Peyer's patch (tissue), 4 donors: Measurements from ENCODE around the gene CCDC71L. TPM values are rescaled to one million over a fixed set of nuclear protein-coding genes. Genes with fewer than 3 reads are reported as not detected.

ENCODE experiments used
- DNase-seq, 3 donors: peaks; one replicate each; pipeline ENCODE4 v3.0.0-alpha.2; 2017 to 2019
- H3K27ac ChIP-seq, 4 donors: fragments of 200-600 bp; sonication (generic); one replicate each; pipeline ENCODE4 v1.5.1; 2016 to 2019
- H3K27me3 ChIP-seq, 2 donors: fragments of 200-600 bp; sonication (generic); one replicate each; pipeline ENCODE4 v1.5.1; 2019
- H3K36me3 ChIP-seq, 3 donors: fragments of 200-600 bp; sonication (generic); one replicate each; pipeline ENCODE4 v1.5.1; 2016 to 2019
- H3K4me1 ChIP-seq, 4 donors: fragments of 200-600 bp; sonication (generic); one replicate each; pipeline ENCODE4 v1.5.1; 2016 to 2019
- H3K4me3 ChIP-seq, 4 donors: fragments of 200-600 bp; sonication (generic); 1 replicate in 3 of 4; 2 replicates in 1 of 4; pipeline ENCODE4 v1.5.1; 2016 to 2019; ENCODE audit warnings: mild to moderate bottlenecking in 1 of 4
- H3K9me3 ChIP-seq, 4 donors: fragments of 200-600 bp; sonication (generic); one replicate each; pipeline ENCODE4 v1.5.1; 2016 to 2019; ENCODE audit warnings: mild to moderate bottlenecking in 1 of 4
- CTCF ChIP-seq, 6 experiments: fragments of 450-650 bp in 4 of 6; fragments of 200-600 bp in 2 of 6; sonication (generic) in 1 of 6; IDR thresholded peaks; one replicate each; pipeline ENCODE4 v1.5.1; 2017 to 2019; ENCODE audit warnings: antibody characterized with exemption in 6 of 6, mild to moderate bottlenecking in 3 of 6, moderate library complexity in 1 of 6
- POLR2A ChIP-seq, 2 donors: fragments of 450-650 bp; IDR thresholded peaks; one replicate each; pipeline ENCODE4 v1.5.1; 2017; ENCODE audit warnings: antibody characterized with exemption in 2 of 2, mild to moderate bottlenecking in 2 of 2, moderate library complexity in 2 of 2
- total RNA-seq, 4 donors: library from RNA; depleted of rRNA; stranded (reverse); fragments of >200 nt; gene quantifications; one replicate each; pipeline ENCODE4 v1.1.0, GENCODE V29; 2016

Gene CCDC71L
- total RNA-seq, 4 donors from 2014 or later = 20.3 to 33.8 (median 23.8) TPM

GRCh38 chr7:106643216-106644000 is 17.6 kb downstream of the CCDC71L start:
- DNase-seq = no peak
- TF ChIP-seq CTCF (IDR thresholded peaks at IDR 0.05) (no peak), POLR2A (IDR thresholded peaks at IDR 0.05) (no peak)
- no peaks in the 10 kb centered on the region for H3K27me3 ChIP-seq
- no peak overlapping the region for H3K27ac ChIP-seq
- H3K4me1 ChIP-seq = no peaks in the 10 kb centered on the region
- H3K9me3 ChIP-seq = no peaks in the 10 kb centered on the region
- H3K4me3 ChIP-seq = no peak overlapping the region
- no peaks in the 10 kb centered on the region for H3K36me3 ChIP-seq

- H3K4me1 ChIP-seq = no peaks in the 10 kb centered on the region
- no peak for DNase-seq
- no peaks in the 10 kb centered on the region for H3K9me3 ChIP-seq
- no peak overlapping the region for H3K27ac ChIP-seq
- H3K36me3 ChIP-seq = no peaks in the 10 kb centered on the region
- no peaks in the 10 kb centered on the region for H3K27me3 ChIP-seq
- H3K4me3 ChIP-seq = no peak overlapping the region
- TF ChIP-seq CTCF (IDR thresholded peaks at IDR 0.05) (no peak), POLR2A (IDR thresholded peaks at IDR 0.05) (no peak)
These were observed 19.5 kb downstream of the CCDC71L start for GRCh38 chr7:106641416-106641815.

- Histone ChIP-seq H3K4me3 (no peak overlapping the region), H3K36me3 (no peaks in the 10 kb centered on the region), H3K27me3 (no peaks in the 10 kb centered on the region), H3K4me1 (no peaks in the 10 kb centered on the region), H3K9me3 (no peaks in the 10 kb centered on the region), H3K27ac (no peak overlapping the region)
- TF ChIP-seq CTCF (IDR thresholded peaks at IDR 0.05) (no peak), POLR2A (IDR thresholded peaks at IDR 0.05) (no peak)
- no peak for DNase-seq
These were observed 20.4 kb downstream of the CCDC71L start for GRCh38 chr7:106640368-106641141.

GRCh38 chr7:106639476-106640334 is 21.3 kb downstream of the CCDC71L start:
- H3K27me3 ChIP-seq = no peaks in the 10 kb centered on the region
- H3K4me3 ChIP-seq = no peak overlapping the region
- TF ChIP-seq CTCF (IDR thresholded peaks at IDR 0.05) = no peak
- no peak for TF ChIP-seq POLR2A (IDR thresholded peaks at IDR 0.05)
- H3K4me1 ChIP-seq = no peaks in the 10 kb centered on the region
- H3K36me3 ChIP-seq = no peaks in the 10 kb centered on the region
- DNase-seq = no peak
- H3K27ac ChIP-seq = no peak overlapping the region
- no peaks in the 10 kb centered on the region for H3K9me3 ChIP-seq

GRCh38 chr7:106635411-106635810 is 25.5 kb downstream of the CCDC71L start:
- Histone ChIP-seq H3K36me3 (no peaks in the 10 kb centered on the region), H3K4me1 (no peaks in the 10 kb centered on the region), H3K9me3 (no peaks in the 10 kb centered on the region), H3K4me3 (no peak overlapping the region), H3K27ac (no peak overlapping the region), H3K27me3 (no peaks in the 10 kb centered on the region)
- TF ChIP-seq CTCF (IDR thresholded peaks at IDR 0.05) (no peak), POLR2A (IDR thresholded peaks at IDR 0.05) (no peak)
- DNase-seq = no peak
